Large intestine (tissue), 3 donors: Measurements from ENCODE around the gene NRG2. TPM values are rescaled to one million over a fixed set of nuclear protein-coding genes. Genes with fewer than 3 reads are reported as not detected.

Experiments used
- DNase-seq, 2 donors: peaks; one replicate each; pipeline versions ENCODE4 v3.0.0 to v3.0.0-alpha.2; 2013
- H3K27ac ChIP-seq: one replicate; pipeline ENCODE4 v1.5.1; 2013; ENCODE audit warnings: low read length
- H3K27me3 ChIP-seq: 2 replicates; pipeline ENCODE4 v1.6.1; 2013; ENCODE audit warnings: low read length; ENCODE audit not compliant: control insufficient read depth, insufficient read depth
- H3K36me3 ChIP-seq: 2 replicates; pipeline ENCODE4 v1.6.1; 2013; ENCODE audit warnings: low read length; ENCODE audit not compliant: control insufficient read depth, insufficient read depth
- H3K4me1 ChIP-seq: one replicate; pipeline ENCODE4 v1.6.1; 2013; ENCODE audit warnings: low read length; ENCODE audit not compliant: control insufficient read depth, insufficient read depth
- H3K4me3 ChIP-seq: one replicate; pipeline ENCODE4 v1.5.1; 2013; ENCODE audit warnings: low read length
- H3K9me3 ChIP-seq: one replicate; pipeline ENCODE4 v1.6.1; 2013; ENCODE audit warnings: mild to moderate bottlenecking, low read depth, low read length, moderate library complexity; ENCODE audit not compliant: control insufficient read depth
- WGBS: methylation state at CpG from one replicate; pipeline ENCODE4 v1.1.5; 2013; ENCODE audit warnings: low lambda C conversion rate; ENCODE audit not compliant: insufficient coverage; 5-methylcytosine and 5-hydroxymethylcytosine counted together
- polyA plus RNA-seq: library from polyadenylated mRNA; unstranded; fragments of 120-200 nt; gene quantifications from one replicate; pipeline ENCODE4 v1.2.1, GENCODE V29; 2013

Gene NRG2
- polyA plus RNA-seq, 1 donor, result 1.1 TPM

DNA sequence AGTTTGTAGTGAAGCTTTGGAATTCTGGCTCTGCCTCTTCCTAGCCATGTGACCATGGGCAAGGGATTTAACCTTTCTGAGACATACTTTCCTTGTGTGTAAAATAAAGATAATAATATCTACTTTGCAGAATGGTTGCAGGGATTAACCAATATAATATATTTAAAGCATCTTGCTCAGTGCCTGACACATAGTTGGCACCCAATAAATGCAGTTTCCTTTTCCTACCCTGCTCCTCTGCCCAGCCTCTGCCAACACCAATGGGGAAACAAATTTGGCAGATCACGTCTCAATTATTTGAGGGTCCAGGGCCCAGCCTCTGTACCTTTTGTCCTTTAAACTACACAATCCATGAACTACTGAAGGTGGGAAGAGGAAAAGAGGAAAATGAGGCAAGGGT lies 91.1 kb downstream of the NRG2 start:
- WGBS, result no CpG with 5 or more reads among the region's 1 CpG
- DNase-seq, result no peak
- H3K27ac ChIP-seq, result no peak overlapping the region
- no peaks in the 10 kb centered on the region for H3K4me1 ChIP-seq
- no peak overlapping the region for H3K4me3 ChIP-seq
- peaks cover 16% of the 10 kb centered on the region for H3K27me3 ChIP-seq
- H3K36me3 ChIP-seq, result no peaks in the 10 kb centered on the region
- H3K9me3 ChIP-seq, result no peaks in the 10 kb centered on the region

DNA sequence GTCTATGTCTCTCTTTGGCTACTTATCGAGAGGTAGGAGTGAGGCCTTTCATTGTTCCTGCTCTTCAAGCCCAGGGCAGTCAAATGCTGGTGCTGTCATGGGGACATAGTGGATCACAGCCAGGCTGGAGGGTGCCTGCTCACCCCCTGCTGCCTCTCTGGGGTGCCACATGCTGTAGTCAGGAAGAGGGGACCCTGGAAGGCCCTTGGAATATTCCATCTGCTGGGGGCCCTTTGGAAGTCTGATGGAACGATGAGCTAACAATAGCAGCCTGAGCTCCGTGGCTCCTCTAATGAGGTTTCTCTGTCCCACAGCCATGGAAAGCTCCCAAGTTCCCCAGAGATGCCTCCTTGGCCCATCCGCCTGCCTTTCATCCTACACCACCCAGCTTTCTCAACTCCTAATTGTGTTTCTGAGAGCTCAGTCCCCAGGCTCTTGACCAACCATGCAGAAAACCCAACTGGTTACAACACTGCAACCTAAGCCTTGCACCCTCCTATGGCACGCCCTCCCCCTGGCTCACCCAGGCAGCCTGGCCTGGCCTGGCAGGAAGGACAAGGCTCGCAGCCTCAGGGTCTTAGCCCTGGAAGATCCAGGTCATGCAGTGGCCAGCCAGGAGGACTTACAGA lies 91.7 kb downstream of the NRG2 start:
- Histone ChIP-seq H3K4me3 (no peak overlapping the region), H3K27me3 (peaks cover 16% of the 10 kb centered on the region), H3K36me3 (no peaks in the 10 kb centered on the region), H3K4me1 (no peaks in the 10 kb centered on the region), H3K9me3 (no peaks in the 10 kb centered on the region), H3K27ac (no peak overlapping the region)
- no peak for DNase-seq
- no CpG with 5 or more reads among the region's 6 CpGs for WGBS

DNA sequence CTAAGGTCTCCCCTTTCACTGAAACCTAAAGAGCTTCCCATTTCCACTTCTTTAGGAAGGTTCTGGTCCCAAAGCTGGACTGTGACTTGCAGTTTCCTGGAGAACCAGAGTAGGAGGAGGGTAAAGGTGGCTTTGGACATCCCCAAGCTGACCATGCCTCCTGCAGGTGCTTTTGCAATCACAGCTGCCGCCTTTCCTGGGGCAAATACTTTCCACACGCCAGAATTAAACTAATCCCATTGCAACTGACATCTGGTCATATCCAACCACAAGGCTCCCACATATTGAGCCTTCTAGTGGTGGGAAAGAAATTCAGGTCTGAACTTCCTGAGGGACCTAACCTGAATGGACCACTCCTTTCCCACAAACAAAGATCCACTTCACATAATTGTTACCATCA lies 92.7 kb downstream of the NRG2 start:
- H3K27me3 ChIP-seq, result peaks cover 13% of the 10 kb centered on the region
- no CpG with 5 or more reads among the region's 2 CpGs for WGBS
- DNase-seq, result no peak

DNA sequence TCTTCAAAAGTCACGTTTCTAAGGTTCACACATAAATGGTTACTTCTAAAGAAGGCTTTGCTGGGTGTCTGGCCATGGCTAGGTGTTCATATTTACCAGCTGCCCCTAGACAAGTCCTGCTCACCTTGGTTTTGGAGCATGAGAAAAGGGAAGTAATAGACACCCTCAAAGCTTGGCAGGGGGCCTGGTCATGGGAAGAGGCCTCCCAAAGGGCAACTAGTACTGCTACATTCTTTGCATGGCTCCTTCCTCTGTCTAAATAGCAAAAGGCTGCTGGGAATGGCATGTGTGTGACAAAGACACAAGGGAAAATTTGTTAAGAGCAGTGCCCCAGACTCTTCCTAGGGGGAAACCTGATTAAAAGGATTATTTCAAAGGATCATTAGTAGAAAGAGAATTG lies 93.4 kb downstream of the NRG2 start:
- Histone ChIP-seq H3K9me3 (no peaks in the 10 kb centered on the region), H3K4me3 (no peak overlapping the region), H3K4me1 (no peaks in the 10 kb centered on the region), H3K27ac (no peak overlapping the region), H3K27me3 (peaks cover 13% of the 10 kb centered on the region), H3K36me3 (no peaks in the 10 kb centered on the region)
- WGBS, result no CpG with 5 or more reads among the region's 1 CpG
- DNase-seq, result no peak

More for the DNA sequence above, 92.7 kb downstream of the NRG2 start:
- H3K4me3 ChIP-seq, result no peak overlapping the region
- no peaks in the 10 kb centered on the region for H3K36me3 ChIP-seq
- H3K27ac ChIP-seq, result no peak overlapping the region
- no peaks in the 10 kb centered on the region for H3K4me1 ChIP-seq
- H3K9me3 ChIP-seq, result no peaks in the 10 kb centered on the region

DNA sequence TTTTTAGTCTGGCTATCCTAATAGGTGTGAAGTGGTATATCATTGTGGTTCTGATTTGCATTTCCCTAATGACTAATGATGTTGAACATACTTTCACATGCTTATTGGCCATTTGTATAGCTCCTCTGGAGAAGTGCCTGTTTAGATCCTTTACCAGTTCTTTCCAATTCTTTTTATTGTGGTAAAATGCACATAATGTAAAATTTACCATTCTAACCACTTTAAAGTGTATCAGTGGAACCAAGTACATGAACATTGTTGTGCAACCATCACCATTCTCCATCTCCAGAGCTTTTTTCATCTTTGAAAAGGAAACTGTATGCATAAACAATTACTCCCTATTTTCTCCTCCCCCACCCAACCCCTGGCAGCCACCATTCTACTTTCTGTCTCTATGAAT lies 95.4 kb downstream of the NRG2 start:
- Histone ChIP-seq H3K4me3 (no peak overlapping the region), H3K4me1 (no peaks in the 10 kb centered on the region), H3K27me3 (peaks cover 13% of the 10 kb centered on the region), H3K36me3 (no peaks in the 10 kb centered on the region), H3K27ac (no peak overlapping the region), H3K9me3 (no peaks in the 10 kb centered on the region)
- no peak for DNase-seq

DNA sequence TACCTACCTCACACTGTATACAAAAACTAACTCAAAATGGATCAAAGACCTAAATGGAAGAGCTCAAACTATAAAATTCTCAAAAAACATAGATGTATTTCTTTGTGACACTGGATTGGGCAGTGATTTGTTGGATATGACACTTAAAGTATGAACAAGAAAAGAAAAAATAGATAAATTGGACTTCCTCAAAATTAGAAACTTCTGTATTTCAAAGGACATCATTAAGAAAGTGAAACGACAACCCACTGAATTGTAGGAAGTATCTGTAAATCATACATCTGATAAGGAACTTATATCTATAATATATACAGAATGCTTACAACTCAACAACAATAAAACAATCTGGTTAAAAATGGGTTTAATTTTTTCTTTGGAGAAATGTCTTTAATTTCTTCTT lies 96.7 kb downstream of the NRG2 start:
- H3K27ac ChIP-seq, result no peak overlapping the region

DNA sequence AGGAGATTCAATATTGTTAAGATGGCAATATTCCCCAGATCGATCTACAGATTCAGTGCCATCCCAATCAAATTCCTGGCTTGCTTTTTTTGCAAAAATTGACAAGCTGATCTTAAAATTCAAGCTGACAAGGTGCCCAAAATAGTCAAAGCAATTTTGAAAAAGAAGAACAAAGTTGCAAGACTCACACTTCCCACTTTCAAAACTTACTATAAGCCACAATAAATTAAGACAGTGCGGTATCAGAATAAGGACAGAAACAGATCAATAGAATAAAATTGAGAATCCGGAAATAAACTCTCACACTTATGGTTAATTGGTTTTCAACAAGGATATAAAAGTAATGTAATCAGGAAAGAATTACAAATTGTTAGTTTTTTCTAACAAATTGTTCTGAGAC lies 97.1 kb downstream of the NRG2 start:
- Histone ChIP-seq H3K27ac (no peak overlapping the region), H3K4me1 (no peaks in the 10 kb centered on the region), H3K9me3 (no peaks in the 10 kb centered on the region), H3K4me3 (no peak overlapping the region), H3K36me3 (no peaks in the 10 kb centered on the region), H3K27me3 (peaks cover 13% of the 10 kb centered on the region)
- no peak for DNase-seq
- WGBS, result 100% methylated on average over 2 of the region's 3 CpGs

More for the DNA sequence above, 96.7 kb downstream of the NRG2 start:
- no peaks in the 10 kb centered on the region for H3K36me3 ChIP-seq
- H3K4me1 ChIP-seq, result no peaks in the 10 kb centered on the region
- no peak overlapping the region for H3K4me3 ChIP-seq
- H3K9me3 ChIP-seq, result no peaks in the 10 kb centered on the region
- DNase-seq, result no peak
- WGBS, result no CpG with 5 or more reads among the region's 1 CpG
- peaks cover 13% of the 10 kb centered on the region for H3K27me3 ChIP-seq

DNA sequence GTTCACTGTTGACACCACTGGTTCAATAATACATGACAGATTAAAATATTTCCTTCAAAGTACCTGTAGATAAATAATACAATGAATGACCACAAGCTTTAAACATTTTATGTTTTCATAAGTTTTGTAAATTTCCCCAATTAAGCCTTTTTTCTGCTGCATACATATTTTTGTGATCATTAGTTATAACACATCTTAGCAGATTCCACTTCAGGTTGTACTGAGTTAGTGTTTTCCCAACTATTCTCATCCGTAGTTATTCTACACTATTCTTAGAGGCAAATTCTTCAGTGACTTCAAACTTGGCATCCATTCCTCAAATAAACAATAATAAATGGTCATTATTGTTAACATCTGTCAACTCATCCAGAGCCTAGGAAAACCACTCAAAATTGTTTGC lies 100.9 kb downstream of the NRG2 start:
- no peaks in the 10 kb centered on the region for H3K9me3 ChIP-seq
- H3K4me1 ChIP-seq, result no peaks in the 10 kb centered on the region
- no peak for DNase-seq
- H3K27ac ChIP-seq, result no peak overlapping the region
- no peak overlapping the region for H3K4me3 ChIP-seq
- no peaks in the 10 kb centered on the region for H3K36me3 ChIP-seq
- 14% methylated on average over 1 of the region's 1 CpG for WGBS
- H3K27me3 ChIP-seq, result no peaks in the 10 kb centered on the region

DNA sequence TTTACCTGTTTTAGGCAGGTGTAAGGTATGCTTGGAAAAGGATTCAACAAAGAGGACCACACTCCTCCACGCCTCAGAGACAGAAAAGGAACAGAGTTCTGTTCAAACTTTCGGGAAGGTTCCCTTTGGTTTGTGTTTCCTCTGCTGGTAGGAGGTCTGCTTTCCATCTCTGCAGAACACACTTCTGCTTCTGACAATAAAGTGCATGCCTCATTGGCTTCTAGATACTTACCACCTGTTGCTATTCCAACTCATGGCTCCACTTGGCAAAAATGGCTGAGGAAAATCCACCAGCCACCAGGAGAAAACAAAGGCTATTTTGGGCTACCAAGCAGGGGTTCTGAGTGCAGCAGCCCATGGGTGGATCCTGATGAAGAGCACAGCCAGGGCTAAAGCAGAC lies 112.7 kb downstream of the NRG2 start:
- Histone ChIP-seq H3K36me3 (no peaks in the 10 kb centered on the region), H3K27ac (no peak overlapping the region), H3K4me3 (no peak overlapping the region), H3K27me3 (peaks cover 13% of the 10 kb centered on the region), H3K9me3 (no peaks in the 10 kb centered on the region), H3K4me1 (no peaks in the 10 kb centered on the region)
- DNase-seq, result no peak
- no CpG with 5 or more reads among the region's 2 CpGs for WGBS

DNA sequence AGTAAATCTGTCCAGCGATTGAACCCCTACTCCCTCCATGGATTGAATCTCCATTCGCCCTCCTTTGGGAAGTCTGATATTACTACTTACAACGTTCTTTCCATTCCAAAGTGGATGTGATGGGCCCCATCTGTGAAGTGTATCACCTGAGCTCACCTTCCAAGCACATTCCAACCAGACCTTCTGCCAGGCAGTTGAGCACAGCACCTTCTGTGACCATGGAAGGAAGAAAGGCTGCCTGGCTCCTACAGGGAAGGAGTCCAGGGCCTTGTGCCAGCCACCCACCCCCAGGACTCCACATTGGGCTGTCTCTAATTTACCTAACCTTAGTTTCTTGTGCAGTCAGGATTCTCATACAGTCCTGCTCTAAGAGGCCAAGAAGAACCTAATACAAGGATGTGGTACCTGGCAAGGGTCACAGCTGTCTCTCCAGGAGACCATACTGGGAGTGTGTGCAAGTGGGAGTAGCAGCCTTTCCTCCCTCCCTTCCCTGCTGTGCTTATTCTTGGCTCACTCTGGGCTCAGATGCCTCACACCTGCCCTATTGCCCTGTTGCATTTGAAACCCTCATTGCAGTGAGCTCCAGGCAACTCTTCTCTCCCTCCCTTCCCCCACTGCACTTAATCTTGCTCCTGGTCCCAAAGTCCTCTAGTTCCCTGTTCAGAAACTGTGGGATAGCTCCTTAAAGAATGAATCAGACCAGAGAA lies 116.1 kb downstream of the NRG2 start:
- no peaks in the 10 kb centered on the region for H3K4me1 ChIP-seq
- H3K36me3 ChIP-seq, result no peaks in the 10 kb centered on the region
- no CpG with 5 or more reads among the region's 3 CpGs for WGBS
- no peaks in the 10 kb centered on the region for H3K9me3 ChIP-seq
- peaks cover 13% of the 10 kb centered on the region for H3K27me3 ChIP-seq
- H3K4me3 ChIP-seq, result no peak overlapping the region
- DNase-seq, result no peak
- no peak overlapping the region for H3K27ac ChIP-seq
